HT1080 (cell line): ENCODE measurements around the gene CD2BP2. TPM values are rescaled to one million over a fixed set of nuclear protein-coding genes. Genes with fewer than 3 reads are reported as not detected.
A peak's percentile ranks its signal among the peaks of the same experiment; 100 is the strongest.

Experiments
- DNase-seq: peaks from one replicate; pipeline ENCODE4 v3.0.0-alpha.2; 2015; ENCODE audit warnings: low read depth
- total RNA-seq: library from RNA; depleted of rRNA; stranded (reverse); fragments of >200 nt; shearing (Covaris generic); gene quantifications from 2 replicates; pipeline ENCODE4 v1.2.3, GENCODE V29; 2014

The CD2BP2 gene
- total RNA-seq, 1 experiment from 2014 or later, result 70.0 TPM

GRCh38 chr16:30379158-30379783, 24.2 kb upstream of the CD2BP2 start:
- DNase-seq, result no peak

DNA sequence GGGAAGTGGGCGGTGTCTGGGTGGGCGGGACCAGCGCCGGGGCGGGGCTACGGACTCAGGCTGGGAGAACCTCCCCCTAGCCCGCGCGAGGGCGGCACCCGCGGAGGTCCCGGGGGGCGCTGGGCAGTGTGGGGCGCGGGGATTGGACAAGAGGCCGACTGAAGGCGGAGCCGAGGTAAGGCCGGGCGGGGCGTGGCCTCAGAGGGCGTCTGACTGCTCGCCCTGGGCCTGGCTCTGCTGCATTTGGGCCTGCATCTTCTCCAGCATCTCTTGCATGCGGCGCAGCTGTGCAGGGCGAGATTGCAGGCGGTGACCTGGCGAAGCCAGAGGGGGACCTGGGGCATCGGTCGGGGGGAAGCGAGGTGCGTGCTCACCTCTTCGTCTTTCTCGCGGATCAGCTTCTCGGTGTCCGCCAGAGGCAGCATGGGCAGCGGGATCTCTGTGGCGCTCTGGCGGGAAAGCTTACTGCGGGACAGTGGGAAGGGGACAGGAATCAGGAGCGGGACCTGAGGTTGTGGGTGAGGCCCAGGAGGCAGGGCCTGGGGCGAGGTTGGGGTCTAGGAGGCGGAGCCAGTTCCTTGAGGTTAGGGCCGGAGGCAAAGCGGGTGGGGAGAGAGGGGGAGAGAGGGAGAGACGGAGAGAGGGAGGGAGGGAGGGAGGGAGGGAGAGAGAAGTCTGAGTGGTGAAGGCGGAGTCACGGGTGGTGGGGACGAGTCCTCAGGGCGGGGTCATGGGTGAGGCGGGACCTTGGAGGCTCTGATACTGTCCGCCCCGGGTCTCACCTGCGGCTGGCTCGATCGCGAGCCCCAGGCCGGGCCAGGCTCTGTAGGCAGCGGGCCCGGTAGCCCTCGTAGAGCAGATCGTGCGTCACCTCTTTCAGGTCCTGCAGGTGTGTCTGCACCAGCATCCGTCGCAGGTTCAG, 23.4 kb upstream of the CD2BP2 start:
- peak; percentile 95 for DNase-seq

DNA sequence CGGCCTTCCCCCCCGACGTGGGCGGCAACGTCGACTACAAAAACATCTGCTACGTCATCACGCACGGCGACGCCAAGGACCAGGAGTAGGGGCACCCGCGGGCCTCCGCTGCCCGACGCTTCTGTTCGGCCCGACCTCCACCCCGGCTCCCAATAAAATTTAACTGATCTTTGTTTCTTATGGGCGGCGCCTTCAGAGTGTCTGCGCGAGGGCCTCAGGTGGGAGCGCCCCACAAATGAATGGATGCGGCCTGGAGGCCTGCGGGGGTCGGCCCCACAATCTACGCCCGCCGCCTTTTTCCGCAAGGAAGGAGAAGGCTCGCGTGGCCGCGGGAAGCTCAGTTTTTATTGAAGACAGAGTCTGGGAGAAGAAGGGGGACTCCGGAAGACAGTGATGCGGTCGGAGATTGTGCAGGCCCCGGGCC, 22.7 kb upstream of the CD2BP2 start:
- peak; percentile 83 for DNase-seq

DNA sequence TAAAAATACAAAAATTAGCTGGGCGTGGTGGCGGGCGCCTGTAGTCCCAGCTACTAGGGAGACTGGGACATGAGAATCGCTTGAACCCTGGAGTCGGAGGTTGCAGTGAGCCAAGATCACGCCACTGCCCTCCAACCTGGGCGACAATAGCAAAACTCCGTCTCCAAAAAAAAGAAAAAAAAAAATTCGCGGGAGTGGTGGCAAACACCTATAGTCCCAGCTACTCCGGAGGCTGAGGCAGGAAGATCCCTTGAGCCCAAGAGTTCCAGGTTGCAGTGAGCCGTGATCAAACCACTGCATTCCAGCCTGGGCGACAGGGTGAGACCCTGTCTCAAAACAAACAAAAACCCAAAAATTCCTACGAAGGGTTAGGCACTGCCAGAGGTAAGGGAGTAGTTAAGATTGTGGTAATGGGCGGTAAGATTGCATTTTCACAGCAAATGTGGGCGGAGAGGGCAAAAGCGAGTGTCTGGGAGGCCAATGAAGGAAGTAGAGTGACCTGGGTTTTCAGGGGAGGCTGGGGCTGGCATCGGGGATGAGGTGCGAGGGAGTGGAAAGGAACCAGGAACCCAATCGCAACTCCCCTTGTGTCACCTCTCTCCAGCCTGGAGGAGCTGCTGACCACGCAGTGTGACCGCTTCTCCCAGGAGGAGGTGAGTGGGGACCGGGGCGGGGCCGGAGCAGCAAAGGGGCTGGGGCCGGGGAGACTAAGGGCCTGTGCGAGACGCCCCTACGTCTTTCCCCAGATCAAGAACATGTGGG, 22.1 kb upstream of the CD2BP2 start:
- DNase-seq, result no peak

DNA sequence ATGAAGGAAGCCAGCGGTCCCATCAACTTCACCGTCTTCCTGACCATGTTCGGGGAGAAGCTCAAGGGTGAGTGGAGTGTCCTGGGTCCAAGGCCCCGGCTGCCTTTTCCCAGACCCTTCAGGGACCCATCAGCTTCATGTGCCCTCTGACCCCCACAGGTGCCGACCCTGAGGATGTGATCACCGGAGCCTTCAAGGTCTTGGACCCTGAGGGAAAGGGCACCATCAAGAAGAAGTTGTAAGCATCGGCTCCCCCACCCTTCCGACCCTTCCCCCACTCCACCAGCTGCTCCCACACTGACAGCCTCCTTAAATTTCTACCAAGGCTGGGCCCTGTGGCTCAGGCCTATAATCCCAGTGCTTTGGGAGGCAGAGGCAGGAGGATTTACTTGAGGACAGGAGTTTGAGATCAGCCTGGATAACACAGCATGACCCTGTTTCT, 21.4 kb upstream of the CD2BP2 start:
- DNase-seq, result no peak

DNA sequence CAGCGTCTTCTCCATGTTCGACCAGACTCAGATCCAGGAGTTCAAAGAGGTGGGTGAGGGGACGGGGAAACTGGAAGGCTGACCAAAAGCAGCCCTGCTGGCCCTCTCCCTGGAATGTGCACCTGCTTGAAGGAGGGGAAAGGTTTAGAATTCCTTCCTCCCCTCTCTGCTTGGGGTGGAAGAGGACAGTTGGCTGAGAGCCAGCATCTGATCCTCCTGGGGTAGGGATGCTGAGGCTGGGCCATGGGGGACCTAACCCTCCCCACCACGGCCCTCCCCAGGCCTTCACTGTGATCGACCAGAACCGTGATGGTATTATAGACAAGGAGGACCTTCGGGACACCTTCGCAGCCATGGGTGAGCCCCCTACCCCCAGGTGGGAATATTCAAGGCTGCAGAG, 20.8 kb upstream of the CD2BP2 start:
- no peak for DNase-seq

GRCh38 chr16:30374538-30374937, 19.4 kb upstream of the CD2BP2 start, which contains the start of gene MYL11:
MYL11 (plus strand) TSS chr16:30374802; CDS start chr16:30374858, 56 bp downstream.
- DNase-seq, result no peak

DNA sequence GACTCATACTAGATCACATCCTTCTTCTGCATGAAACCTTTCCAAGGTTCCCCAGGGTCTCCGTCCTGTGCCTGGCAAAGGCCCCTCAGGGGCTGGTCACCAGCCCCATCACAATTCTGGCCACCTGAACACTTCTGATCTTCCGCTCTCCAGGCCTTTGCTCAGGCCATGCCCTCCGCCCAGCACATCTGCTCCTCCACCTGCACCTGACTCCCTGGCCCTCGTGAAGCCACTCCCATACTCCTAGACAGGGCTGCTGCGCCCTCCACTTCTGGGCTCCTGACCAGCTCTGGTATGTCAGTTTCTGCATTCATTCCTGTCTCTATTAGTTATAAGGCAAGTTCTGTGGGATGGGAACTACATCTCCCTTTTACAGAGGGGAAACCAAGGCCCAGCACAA, 17.6 kb upstream of the CD2BP2 start:
- no peak for DNase-seq

- no peak for DNase-seq
These were observed 17.1 kb upstream of the CD2BP2 start for GRCh38 chr16:30372038-30372712.

DNA sequence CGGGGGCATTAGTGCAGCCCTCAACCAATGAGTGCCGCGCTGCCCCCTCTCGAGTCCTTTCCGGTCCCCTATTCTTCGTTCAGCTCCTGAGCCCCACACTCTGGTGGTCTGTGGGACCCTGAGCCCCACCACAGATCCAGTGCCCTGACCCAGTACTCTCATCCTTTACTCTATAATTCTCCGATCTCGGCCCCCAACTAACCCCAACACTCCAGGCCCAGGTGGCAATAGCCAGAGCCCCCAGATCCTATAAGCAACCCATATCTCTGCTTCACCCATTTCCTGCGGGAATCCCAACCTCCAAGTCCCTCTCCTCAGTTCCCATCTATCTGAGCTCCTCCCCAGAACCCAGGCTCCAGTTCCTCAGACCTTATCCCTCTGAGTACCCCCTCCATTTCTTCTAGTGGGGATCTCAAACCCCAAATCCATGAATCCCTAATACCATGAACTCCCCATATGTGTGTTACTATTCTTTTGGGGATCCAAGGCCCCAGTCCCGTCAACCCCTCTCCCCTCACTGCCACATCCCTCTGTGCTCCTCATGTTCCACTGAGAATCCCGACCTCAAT, 16.2 kb upstream of the CD2BP2 start:
- no peak for DNase-seq

DNA sequence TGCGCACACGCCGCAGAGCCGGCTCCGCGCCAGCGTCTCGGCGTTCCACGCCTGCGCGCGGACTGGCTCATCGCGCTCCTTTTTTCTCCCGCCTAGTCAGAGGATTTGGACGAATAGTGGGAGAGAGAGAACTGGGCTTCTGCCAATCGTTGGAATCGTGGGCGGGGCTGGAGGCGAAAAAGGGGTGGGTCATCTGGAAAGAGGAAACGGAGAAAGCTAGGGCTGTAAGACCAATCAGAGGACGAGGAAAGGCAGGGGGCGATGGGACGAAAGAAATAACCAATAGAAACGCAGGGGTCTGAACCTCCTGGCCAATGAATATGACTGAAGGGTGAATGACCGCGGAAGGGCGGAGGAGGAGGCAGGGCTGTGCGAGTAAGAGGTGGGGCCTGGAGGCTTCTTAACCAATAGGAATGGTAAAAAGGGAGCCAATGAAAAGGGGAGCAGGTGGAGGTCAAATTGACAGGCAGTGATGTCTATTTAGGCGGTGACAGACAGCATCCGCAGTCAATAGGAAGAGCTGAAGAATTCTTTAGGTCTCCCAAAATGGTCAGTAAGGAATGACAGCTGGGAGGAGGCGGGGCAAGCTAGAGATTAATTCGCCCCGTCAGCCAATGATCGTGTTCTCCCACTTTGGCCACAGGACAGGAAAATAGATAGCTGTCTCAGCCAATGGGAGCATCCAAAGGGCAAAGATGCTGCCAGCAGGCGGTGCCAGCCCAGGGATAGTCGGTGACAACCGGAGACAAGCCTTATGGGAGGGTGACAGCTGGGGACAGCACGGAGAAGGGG, 15.5 kb upstream of the CD2BP2 start, which contains the start of gene TBC1D10B:
TBC1D10B (minus strand) TSS at position 39 of the 792 bp plus-strand sequence. CDS start 311 bp downstream, outside the sequence.
- peak; percentile 100 for DNase-seq

- no peak for DNase-seq
These were observed 14.9 kb upstream of the CD2BP2 start for GRCh38 chr16:30369938-30370455.

DNA sequence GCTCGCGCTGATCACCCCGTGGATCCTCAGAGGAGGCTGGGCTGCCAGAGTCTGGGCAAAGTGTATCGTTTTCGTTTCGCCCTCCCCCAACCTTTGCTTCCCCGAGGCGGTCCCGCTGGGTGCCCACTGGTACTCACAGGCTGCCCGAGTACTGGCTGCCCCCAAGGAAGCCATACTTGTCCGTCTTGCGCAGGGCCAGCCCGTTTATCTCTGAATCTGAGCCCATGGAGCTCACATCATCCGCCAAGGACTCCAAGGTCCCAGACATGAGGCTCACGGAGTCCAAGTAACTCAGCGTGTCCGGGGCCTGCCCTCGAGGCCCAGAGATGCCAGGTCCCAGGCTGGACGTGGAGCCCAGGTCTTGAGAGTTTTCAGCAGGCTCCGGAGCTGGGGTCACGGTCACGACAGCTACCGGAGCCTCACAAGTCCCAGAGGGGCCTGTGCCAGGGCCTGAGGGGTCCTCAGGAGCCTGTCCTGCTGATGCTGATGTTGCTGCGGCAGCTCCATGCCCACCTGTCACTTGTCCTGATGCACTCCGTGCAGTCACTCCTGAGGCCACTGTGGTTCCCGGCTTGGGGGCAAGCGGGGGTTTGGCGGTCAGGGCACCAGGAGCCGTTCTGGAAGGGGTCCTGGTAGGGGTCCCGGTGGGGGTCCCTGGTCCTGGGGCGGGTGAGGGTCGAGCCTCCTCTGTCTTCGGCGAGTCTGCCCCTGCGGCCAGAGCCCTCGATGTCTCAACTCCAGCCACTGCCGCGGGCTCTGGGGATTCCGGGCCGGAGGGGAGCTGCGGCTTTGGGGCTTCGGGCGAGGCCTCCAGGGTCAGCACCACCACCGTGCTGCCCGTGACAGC, 14.2 kb upstream of the CD2BP2 start:
- no peak for DNase-seq

DNA sequence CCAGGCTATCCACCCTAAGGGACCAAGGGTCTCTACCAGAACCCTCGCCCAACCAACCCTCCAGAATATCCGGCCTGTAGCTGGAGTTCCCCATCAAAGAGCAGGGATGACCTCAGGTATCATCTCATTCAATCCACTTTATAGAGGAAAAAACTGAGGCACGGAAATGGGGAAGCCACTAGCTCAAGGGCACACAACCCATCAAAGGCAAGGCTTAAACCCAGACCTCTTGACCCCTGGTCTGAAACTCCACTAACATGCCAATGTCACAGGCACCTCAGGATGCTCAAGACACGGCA, 13.6 kb upstream of the CD2BP2 start:
- DNase-seq, result no peak

GRCh38 chr16:30368122-30368791, 13.1 kb upstream of the CD2BP2 start:
- DNase-seq, result peak; percentile 68

DNA sequence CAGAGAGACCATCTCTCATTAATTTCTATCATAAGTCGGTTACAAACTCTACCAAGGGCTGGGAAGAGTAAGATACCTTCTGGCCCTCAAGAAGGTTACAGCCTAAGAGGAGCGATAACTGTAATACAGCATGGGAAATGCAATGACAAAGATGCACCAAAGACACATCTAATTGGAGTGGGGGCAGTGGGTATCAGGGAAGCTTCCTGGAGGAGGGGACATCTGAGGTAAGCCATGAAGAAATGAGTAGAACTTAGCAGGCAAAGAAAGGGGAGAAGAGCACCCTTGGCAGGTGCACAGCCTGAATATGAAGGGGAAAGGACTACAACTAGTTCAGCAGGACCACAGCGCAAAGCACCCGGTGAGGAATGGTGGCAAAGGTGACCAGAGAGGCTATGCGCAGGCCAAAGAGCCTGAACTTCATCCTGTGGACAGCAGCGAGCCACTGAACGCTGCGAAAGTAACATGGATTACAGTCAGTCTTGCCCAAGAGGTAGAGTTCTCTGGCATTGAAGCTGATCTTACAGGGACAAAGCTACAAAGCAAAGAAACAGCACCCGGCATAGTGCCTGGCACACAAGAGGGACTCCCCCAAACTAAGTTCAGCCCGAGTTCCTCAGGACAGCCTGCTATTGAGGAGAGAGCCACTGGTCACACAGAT, 12.4 kb upstream of the CD2BP2 start:
- DNase-seq, result no peak

GRCh38 chr16:30366511-30366910, 11.4 kb upstream of the CD2BP2 start:
- DNase-seq, result no peak

DNA sequence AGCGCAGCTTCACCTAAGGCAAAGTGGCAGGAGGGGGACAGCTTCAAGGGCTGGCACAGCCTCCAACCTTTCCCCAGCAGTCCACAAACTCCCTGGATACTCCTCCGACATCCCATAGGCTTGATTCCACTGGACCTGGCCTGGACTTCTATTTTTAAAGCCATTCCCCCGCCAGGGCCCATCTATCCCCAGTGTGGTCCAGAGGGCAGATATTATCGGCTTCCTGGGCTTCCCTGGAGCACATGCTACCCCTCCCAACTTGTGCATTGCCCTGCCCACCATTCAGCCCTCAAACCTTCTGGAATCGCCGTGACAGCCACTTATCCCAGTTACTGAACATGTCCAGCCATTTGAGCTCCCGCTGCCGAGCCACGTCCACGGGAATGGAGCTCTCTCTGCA, 10.1 kb upstream of the CD2BP2 start:
- no peak for DNase-seq
